PFSK-1 (cell line): ENCODE results near the gene WASF1.

ENCODE experiments used
- FOXP2 ChIP-seq: optimal IDR thresholded peaks from 2 replicates; pipeline ENCODE3; 2011; ENCODE audit warnings: borderline replicate concordance, control low read depth, inconsistent platforms; ENCODE audit not compliant: insufficient read depth; ENCODE audit errors: extremely low read length, extremely low read depth
- POLR2AphosphoS5 ChIP-seq: IDR thresholded peaks from 2 replicates; pipeline ENCODE4 v1.6.1; 2012; ENCODE audit warnings: low read depth, mild to moderate bottlenecking, control low read depth, low read length, moderate library complexity
- REST ChIP-seq, 2 experiments: IDR thresholded peaks; 2 replicates each; pipeline versions ENCODE4 v1.6.1 to v1.8.0; 2011 to 2012; ENCODE audit warnings: low read depth in 2 of 2, low read length in 2 of 2, control low read depth in 1 of 2, inconsistent platforms in 1 of 2, mild to moderate bottlenecking in 1 of 2, moderate library complexity in 1 of 2; ENCODE audit not compliant: insufficient read depth in 1 of 2
- SIN3A ChIP-seq: IDR thresholded peaks from 2 replicates; pipeline ENCODE4 v1.6.1; 2012; ENCODE audit warnings: mild to moderate bottlenecking, low read length, moderate library complexity, borderline replicate concordance; ENCODE audit not compliant: insufficient read depth
- TAF1 ChIP-seq: IDR thresholded peaks from 2 replicates; pipeline ENCODE4 v1.6.1; 2012; ENCODE audit warnings: low read length, control low read depth, borderline replicate concordance; ENCODE audit not compliant: insufficient read depth

Gene WASF1

GRCh38 chr6:110054664-110055386 is 124.6 kb downstream of the WASF1 start:
- no peak for TF ChIP-seq REST (IDR thresholded peaks at IDR 0.05; ENCODE audit: insufficient read depth in 1 of 2, low read depth in 2 of 2, low read length in 2 of 2)
- no peak for TF ChIP-seq POLR2AphosphoS5
- no peak for TF ChIP-seq FOXP2
- no peak for TF ChIP-seq SIN3A
- TF ChIP-seq TAF1 = no peak

GRCh38 chr6:110053395-110054240 is 125.9 kb downstream of the WASF1 start:
- no peak for TF ChIP-seq REST (IDR thresholded peaks at IDR 0.05; ENCODE audit: insufficient read depth in 1 of 2, low read depth in 2 of 2, low read length in 2 of 2)
- TF ChIP-seq TAF1 = no peak
- no peak for TF ChIP-seq SIN3A
- TF ChIP-seq POLR2AphosphoS5 = no peak
- no peak for TF ChIP-seq FOXP2

- no peak for TF ChIP-seq FOXP2
- no peak for TF ChIP-seq POLR2AphosphoS5
- TF ChIP-seq REST (IDR thresholded peaks at IDR 0.05; ENCODE audit: insufficient read depth in 1 of 2, low read depth in 2 of 2, low read length in 2 of 2) = no peak
Measured at GRCh38 chr6:110050440-110050813, 129.0 kb downstream of the WASF1 start.
